GM10847 (cell line): Measurements from ENCODE around the gene COPZ2.

Experiments used
- POLR2A ChIP-seq: IDR thresholded peaks from 2 replicates; pipeline ENCODE4 v1.6.1; 2011; ENCODE audit not compliant: insufficient read length; ENCODE audit errors: extremely low read depth

Gene COPZ2

DNA sequence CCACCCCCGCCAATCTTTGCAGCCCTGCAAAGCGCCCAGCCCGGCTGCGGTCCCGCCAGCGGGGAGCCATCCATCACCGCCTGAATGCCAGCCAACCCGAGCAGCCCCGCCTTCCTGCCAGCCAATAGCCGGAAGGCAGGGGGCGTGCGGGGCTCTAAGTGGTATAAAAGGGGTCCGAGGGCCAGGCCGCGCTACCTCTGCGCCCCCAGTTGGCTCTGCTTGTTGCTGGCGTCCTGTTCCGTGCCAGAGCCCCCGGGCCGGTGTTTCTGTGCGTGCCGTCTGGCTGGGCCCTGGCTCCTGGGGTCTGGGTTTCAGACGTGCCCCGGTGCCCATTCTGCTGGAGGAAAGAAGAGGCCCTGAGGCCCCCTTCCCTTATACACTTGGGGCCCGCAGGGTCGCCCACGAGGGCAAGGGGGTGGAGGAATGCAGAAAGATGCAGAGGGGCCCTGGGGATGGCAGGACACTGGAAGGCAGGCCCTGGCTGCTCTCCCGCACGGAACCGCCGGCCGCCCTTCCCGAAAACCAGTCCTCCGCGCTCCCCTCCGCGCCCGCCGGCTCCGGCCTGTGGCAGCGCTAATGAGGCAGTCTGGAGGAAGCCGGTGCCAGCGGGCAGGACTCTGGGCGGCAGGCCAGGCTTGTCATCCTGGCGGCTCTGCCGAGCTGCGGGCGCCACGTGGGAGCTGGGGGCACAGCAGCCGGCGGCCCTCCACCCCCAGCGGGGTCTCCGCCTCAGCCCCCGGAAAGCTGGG lies 14.0 kb downstream of the COPZ2 start:
- TF ChIP-seq POLR2A = no peak

DNA sequence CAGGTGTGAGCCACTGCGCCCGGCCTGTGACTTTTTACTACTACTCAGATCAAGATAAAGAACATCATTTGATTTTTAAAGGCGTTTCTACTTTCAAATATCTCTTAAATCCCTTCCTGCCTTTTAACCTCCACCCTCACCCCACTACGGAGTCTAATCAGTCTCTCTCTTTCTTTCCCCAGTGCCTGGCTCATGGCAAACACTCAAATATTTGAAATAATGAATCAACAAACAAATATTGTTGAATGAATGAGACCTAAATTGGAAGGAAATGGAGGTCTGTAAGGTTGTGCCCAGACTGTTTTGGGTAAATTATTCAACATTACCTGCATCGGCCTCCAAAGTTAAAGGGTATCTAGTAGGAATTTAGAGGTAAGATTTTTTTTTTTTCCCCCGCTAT lies 14.7 kb downstream of the COPZ2 start:
- TF ChIP-seq POLR2A = no peak

DNA sequence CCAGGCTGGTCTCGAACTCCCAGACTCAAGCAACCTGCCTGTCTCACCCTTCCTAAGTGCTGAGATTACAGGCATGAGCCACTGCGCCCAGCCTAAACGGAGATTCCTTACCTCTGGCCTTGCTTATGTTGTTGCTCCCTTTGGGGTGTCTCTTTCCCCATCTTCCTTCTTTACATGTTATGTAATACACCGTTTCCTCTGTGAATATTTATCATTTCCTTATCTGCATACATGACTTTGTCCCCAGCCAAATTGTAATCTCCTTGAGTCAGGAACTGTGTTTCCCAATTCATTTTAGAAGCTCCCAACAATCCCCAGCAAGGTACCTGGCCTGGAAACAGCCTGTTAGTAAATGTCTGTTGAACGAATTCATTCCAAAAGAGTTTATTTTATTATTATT lies 15.7 kb downstream of the COPZ2 start:
- TF ChIP-seq POLR2A = no peak

DNA sequence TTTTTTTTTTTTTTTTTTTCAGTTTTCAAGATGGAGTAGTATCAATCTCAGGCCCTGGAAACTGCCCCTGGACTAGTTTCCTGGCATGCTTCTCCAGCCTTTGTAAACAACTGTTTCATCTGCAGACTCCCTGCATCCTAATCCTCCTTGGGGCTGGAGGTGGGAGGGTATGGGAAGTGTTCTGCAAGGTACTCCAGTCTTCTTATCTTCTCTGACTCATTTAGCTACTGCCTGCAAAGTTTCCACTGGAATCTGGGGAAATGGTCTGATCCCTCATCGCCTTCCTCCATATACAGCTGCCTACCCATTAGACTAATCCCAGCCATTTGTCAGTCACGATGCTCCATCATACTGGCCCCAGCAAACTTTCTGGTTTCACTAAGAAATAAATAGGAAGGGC lies 21.5 kb downstream of the COPZ2 start:
- no peak for TF ChIP-seq POLR2A

DNA sequence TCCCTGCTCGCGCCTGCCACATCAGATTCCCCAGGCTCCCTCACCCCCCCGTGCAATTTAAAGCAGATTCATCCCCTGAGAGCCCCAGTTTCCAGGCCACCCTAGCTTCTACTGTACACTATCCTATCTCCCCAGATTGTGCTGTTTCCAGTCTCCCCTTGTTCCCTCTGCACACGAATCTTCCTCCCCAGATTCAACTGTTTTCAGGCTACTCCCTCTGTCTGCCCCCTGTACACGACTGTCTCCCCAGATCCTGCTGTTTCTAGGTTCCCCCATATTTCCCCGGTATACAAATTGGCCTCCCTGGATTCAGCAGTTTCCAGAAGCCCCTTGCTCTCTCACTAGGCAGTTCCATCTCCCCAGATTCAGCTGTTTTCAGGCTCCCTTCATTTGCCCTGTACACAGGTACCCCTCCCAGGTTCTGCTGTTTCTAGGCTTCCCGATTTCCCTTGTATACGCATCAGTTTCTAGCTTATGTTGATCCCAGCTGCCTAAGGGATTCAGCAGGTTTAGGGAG lies 22.9 kb downstream of the COPZ2 start:
- TF ChIP-seq POLR2A = no peak

DNA sequence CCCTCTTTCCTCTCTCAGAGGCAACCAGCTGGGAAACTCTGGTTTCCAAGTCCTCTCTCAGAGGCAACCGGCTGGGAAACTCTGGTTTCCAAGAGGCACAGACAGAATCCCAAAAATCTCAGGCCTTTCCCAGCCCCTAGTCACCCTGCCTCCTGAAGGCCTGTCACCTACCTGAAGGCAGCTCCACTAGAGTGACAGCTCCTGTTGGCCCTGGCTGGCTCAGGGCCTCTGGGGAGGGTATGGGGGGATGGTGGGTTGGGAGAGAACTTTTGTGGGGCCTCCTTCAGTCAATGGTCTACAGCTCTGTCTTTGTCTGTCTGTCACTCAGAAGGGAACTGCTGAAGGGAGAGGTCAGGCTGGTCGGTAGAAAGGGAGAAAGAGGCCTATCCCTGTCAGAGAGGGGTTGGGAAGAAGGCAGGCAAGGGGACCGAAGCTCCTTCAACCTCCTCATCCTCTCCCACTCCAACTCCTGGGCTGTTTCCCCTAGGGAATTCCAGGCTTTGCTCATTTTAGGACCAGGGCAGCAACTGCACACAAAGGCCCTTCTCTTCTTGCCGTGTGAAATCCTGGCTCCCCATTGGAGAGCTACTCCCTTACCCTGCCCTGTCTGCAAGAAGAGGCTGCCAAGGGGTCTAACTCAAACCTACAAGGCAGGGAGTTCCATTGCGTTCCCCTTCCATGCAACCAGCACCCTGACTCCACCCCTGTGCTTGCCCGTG lies 23.6 kb downstream of the COPZ2 start:
- TF ChIP-seq POLR2A = no peak

DNA sequence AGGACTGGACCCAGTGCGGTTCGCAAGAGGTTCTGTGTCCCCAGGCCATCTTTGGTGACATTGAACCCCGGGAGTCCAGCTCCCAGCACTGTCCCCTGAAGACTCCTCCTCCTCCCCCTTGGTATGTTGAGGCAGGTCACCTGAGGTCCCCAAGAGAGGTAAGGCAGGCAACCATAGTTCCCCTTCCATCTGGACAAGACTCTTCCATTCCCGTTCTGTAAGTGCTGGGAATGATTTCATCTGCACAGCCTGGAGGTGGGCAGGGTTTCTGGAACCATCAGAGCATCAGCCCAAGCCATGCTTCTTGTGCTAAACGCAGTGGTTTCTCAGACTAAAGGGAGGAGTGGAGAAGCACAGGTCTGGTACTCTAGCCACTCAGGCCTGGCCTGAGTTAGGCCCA lies 24.9 kb downstream of the COPZ2 start:
- no peak for TF ChIP-seq POLR2A

DNA sequence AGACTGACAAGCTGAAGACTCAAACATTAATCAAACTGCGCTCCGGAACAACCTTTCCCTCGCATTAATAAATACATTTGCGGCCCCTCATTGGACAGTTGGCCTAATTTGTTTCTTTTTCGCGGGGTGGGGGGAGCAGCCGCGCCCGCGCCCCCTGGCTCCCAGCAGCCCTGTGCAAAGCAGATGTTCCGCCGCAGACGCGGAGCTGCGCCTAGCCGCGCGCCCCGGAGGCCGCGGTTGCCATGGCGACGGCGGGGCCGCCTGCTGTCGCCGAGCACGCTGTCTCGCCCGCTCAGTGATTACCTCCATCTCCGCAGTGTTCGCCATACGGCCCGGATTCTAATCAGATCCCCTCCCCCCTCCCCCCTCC lies 25.5 kb downstream of the COPZ2 start:
- TF ChIP-seq POLR2A = no peak

DNA sequence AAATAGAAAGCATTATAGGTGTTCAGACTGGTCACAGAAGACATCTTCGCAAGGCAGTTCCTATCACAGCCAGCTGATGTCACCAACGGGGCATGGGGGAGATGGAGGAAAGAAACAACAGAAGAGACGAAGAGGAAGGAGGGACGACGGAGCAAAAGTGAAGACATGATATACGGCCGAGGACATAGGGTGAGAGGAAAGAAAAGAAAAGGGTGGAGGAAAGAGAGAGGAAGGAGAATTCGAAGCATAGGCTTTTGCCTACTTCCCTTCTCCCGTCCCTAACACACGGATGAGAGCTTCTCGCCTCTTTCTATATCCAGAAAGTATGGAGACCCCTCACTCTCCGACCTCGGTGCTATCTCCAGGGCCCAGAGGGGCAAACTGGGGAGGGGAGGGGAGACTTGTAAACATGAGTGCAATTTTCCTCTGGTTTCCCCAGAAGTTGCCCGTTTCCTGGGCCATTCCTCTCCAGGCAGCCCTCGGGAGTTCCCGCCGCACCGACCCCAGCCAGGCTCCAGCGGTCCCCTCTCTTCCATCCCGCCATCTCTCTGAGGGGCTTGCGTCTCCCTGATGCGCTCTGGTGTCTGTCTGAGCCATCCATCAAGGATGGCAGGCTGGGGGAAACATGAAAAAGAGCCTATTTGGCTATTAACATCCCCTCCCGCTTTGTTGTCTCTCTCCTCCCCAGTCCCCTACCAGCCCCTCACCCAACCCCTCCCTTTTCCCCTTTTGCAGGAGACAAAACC lies 26.0 kb downstream of the COPZ2 start:
- no peak for TF ChIP-seq POLR2A

DNA sequence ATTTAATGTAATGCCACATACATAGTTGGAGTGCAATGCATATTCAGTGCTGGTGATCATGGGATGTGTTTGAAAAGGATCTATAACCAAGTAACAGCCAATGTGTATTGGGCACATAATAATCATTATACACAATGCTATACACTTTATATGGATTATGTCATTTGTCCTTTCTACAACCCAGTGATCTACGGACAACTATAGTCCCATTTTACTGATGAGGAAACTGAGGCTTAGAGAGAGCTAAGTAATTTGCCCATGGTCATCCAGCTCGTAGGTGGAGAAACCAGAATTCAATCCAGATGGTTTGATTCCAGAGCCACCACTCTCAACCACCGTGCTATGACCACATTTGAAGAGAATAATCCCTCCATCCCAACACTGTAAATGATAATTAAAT lies 27.4 kb downstream of the COPZ2 start:
- no peak for TF ChIP-seq POLR2A

DNA sequence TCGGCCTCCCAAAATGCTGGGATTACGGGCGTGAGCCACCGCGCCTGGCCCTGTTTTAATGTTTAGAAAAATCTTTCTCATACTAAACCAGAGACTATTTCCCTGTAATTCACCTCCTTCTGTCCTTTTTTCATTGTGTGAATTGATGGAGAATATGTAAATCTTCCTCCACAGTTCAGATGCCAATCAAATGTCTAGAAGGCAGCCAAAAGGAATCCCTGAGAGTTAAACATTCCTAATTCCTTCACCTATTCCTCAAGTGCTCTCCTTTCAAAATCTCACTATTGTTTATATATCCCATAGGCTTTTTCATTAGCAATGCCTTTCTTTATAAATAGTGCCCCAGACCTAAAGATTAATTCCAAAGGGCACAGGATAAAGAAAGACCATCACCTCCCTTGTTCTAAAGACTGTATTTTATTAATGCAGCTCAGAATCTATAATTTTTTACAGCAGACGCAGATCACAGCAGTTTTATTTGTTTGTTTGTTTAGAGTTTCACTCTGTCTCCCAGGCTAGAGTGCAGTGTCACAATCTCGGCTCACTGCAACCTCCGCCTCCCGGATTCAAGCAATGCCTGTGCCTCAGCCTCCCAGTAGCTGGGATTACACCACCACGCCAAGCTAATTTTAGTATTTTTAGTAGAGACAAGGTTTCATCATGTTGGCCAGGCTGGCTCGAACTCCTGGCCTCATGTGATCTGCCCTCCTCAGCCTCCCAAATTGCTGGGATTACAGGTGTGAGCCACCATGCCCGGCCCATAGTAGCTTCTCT lies 30.5 kb downstream of the COPZ2 start:
- TF ChIP-seq POLR2A = no peak

DNA sequence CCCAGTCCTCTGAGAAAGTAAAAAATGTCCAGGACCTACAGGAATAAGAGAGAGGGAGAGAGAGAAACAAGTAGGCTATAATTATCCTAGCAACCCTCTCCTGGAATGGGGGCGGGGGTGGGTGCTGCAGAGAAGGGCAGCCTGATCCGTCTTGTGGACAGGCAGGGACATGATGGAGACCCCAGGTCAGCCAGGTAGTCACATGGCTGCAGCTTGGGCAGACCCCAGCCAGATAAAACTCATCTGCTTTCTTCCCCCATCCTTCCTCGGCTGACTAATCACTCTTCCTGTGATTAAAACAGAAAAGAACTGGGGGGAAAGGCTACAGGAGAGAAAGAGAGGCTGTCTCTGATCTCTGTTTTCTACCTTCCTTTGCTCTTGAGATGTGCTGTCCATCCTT lies 32.6 kb downstream of the COPZ2 start:
- no peak for TF ChIP-seq POLR2A

DNA sequence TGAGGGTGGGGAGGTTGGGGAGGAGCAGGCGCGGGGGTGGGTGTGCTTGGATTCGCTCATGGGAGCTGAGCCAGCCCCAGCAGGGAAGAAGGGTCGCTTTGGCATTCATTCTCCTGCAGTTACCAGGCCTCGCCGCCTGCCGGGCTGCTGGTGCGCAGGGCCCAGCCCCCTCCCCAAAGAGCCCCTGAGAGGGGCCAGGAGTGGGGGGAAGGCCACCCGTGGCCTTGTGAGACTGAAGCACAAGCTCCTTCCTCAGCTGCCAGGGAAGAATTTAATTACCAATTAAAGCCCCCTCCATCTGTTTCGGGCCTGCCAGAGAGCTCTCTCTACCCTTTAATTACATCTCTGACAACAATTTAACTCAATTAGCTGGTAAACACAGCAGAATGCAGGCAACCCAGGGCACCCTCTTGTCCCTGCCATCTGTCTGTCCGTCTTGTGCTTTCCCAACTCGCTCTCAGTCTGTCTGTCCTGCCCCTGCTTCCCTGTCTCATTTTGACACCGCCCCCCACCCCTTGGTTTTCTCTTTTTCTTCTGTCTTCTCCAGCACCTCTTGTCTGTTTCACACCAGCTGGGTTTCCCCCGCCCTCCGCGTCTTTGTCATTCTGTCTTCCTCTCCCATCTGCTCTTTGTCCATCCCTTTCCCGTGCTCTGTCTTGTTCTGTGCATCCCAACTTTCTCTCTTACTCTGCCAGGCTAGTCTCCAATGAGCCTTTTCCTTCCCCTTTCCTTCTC lies 34.0 kb downstream of the COPZ2 start:
- no peak for TF ChIP-seq POLR2A

DNA sequence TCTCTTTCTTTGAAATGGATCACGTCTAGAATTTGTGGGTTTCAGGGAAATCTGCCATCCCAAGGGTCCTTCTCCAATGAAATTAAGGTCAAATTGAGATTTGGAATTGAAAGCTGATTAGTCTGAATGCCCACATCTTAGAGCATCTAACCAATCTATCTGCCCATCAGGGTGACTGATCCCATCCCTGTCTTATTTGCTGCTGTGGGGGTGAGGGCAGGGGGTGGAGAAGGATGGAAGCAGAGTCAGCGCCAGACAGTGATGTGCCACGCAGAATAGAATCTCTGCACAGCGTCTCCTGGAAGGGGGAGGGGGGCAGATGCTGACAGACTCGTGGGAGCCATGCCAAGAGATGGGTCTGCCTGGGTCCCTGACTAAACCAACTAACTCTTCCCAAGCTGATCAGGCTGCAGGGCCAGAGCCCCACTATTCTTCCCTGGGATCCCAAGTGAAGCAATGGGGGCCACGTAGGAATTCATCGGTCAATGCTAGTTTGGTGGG lies 34.6 kb downstream of the COPZ2 start:
- TF ChIP-seq POLR2A = no peak
